PC-3 (cell line): ENCODE results near the gene APELA. TPM values are rescaled to one million over a fixed set of nuclear protein-coding genes. Genes with fewer than 3 reads are reported as not detected.

Experiments
- ATAC-seq: fragments of 200-7000 bp; cut with Tn5 transposase; 2 replicates; pipeline ENCODE4 v1.9.1; 2020; ENCODE audit warnings: mild to moderate bottlenecking, moderate library complexity
- BruUV-seq: library from RNA; stranded (reverse); fragments of 400-500 nt; replicated peaks from 2 replicates; lab custom pipeline; 2021; lab: Mats Ljungman, UMichigan
- CTCF ChIA-PET: fragments of 300-600 bp; sonication (Branson Sonifier 250); formaldehyde crosslinking; loops from one replicate; lab custom pipeline; 2022; ENCODE audit warnings: antibody characterized with exemption; lab: Charles Lee
- POLR2A ChIA-PET: fragments of 300-600 bp; sonication (Branson Sonifier 250); formaldehyde crosslinking; loops from one replicate; lab custom pipeline; 2022; ENCODE audit warnings: antibody characterized with exemption; ENCODE audit not compliant: unreplicated experiment; lab: Charles Lee
- DNase-seq: peaks from one replicate; pipeline ENCODE4 v3.0.0-alpha.2; 2015
- H2AFZ ChIP-seq: fragments of 300-600 bp; sonication (generic); 2 replicates; pipeline ENCODE4 v1.6.0; 2016; ENCODE audit warnings: antibody characterized with exemption, low read length
- H3F3A ChIP-seq: fragments of 300-600 bp; sonication (generic); one replicate; pipeline ENCODE4 v1.6.0; 2017; ENCODE audit warnings: antibody characterized with exemption, low read length, control low read depth, mild to moderate bottlenecking; ENCODE audit not compliant: unreplicated experiment
- H3K27ac ChIP-seq: fragments of 300-600 bp; sonication (generic); 2 replicates; pipeline ENCODE4 v1.5.1; 2016; ENCODE audit warnings: mild to moderate bottlenecking, low read length
- H3K27me3 ChIP-seq: fragments of 300-600 bp; sonication (generic); 2 replicates; pipeline ENCODE4 v1.6.1; 2016; ENCODE audit warnings: low read length, mixed read lengths
- H3K36me3 ChIP-seq: fragments of 300-600 bp; sonication (generic); 2 replicates; pipeline ENCODE4 v1.6.1; 2016; ENCODE audit warnings: low read depth, mixed run types, low read length, mixed read lengths
- H3K4me1 ChIP-seq: fragments of 300-600 bp; sonication (generic); 2 replicates; pipeline ENCODE4 v1.5.1; 2016; ENCODE audit warnings: low read length; ENCODE audit not compliant: insufficient read depth
- H3K4me2 ChIP-seq: fragments of 300-600 bp; sonication (generic); 2 replicates; pipeline ENCODE4 v1.6.0; 2016; ENCODE audit warnings: low read length
- H3K4me3 ChIP-seq: fragments of 300-600 bp; sonication (generic); 2 replicates; pipeline ENCODE4 v1.5.1; 2016; ENCODE audit warnings: mild to moderate bottlenecking, low read length, mixed read lengths
- H3K79me2 ChIP-seq: fragments of 300-600 bp; sonication (generic); 2 replicates; pipeline ENCODE4 v1.6.1; 2017; ENCODE audit warnings: low read length, mixed read lengths
- H3K9ac ChIP-seq: fragments of 300-600 bp; sonication (generic); 2 replicates; pipeline ENCODE4 v1.6.0; 2016; ENCODE audit warnings: mild to moderate bottlenecking, low read length
- H3K9me2 ChIP-seq: fragments of 300-600 bp; sonication (generic); replicated peaks from 2 replicates; pipeline ENCODE4 v1.6.1; 2016; ENCODE audit warnings: mixed run types, low read length, mixed read lengths
- H3K9me3 ChIP-seq: fragments of 300-600 bp; sonication (generic); 2 replicates; pipeline ENCODE4 v1.6.1; 2016; ENCODE audit warnings: low read length, mixed read lengths
- H4K20me1 ChIP-seq: fragments of 300-600 bp; sonication (generic); 2 replicates; pipeline ENCODE4 v1.6.1; 2016; ENCODE audit warnings: low read length, mixed read lengths
- EZH2 ChIP-seq: fragments of 300-600 bp; sonication (generic); IDR thresholded peaks from one replicate; pipeline ENCODE4 v1.6.1; 2017; ENCODE audit warnings: antibody characterized with exemption, mild to moderate bottlenecking, low read length; ENCODE audit not compliant: unreplicated experiment
- EZH2phosphoT487 ChIP-seq: fragments of 300-600 bp; sonication (generic); IDR thresholded peaks from 2 replicates; pipeline ENCODE4 v1.6.1; 2018; ENCODE audit warnings: mild to moderate bottlenecking, antibody characterized with exemption, low read length, borderline replicate concordance
- intact Hi-C: fragments of 100-400 bp; cut with micrococcal nuclease; formaldehyde crosslinking; loops from 2 replicates; pipeline ENCODE4 v1.9.0; 2023
- total RNA-seq: library from RNA; depleted of rRNA; stranded (reverse); fragments of >200 nt; gene quantifications from 2 replicates; pipeline ENCODE4 v1.2.3, GENCODE V29; 2014
- TF ChIP-seq, protein P1 (sequence below): fragments of 300-600 bp; sonication (generic); conservative IDR thresholded peaks from 2 replicates; pipeline ENCODE4 v1.5.1; 2017; ENCODE audit warnings: antibody characterized with exemption, low read depth, mild to moderate bottlenecking, low read length

Gene APELA
- total RNA-seq, 1 experiment from 2014 or later: not detected

DNA sequence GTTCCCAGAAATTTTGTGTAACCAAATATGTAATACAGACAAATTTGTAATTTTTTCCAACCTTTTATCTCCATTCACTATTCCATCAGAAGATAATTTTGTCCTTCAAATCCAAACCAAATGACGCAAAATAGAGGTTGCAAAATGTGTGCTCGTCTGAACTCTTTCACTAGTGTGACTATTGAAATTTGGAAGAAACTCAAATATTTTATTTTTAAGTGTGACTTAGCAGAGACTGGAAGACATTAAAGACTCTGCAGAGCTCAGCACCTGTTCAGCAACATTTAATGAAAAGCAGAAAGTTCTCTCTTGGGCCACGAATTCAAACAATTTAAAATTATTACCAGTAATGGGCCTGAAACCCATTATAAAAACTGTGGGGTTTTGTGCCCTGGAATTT, 30.0 kb upstream of the APELA start:
- no peaks in the 10 kb centered on the region for H3K9me2 ChIP-seq
- POLR2A ChIA-PET: no interaction called here
- BruUV-seq: no TSS peak

DNA sequence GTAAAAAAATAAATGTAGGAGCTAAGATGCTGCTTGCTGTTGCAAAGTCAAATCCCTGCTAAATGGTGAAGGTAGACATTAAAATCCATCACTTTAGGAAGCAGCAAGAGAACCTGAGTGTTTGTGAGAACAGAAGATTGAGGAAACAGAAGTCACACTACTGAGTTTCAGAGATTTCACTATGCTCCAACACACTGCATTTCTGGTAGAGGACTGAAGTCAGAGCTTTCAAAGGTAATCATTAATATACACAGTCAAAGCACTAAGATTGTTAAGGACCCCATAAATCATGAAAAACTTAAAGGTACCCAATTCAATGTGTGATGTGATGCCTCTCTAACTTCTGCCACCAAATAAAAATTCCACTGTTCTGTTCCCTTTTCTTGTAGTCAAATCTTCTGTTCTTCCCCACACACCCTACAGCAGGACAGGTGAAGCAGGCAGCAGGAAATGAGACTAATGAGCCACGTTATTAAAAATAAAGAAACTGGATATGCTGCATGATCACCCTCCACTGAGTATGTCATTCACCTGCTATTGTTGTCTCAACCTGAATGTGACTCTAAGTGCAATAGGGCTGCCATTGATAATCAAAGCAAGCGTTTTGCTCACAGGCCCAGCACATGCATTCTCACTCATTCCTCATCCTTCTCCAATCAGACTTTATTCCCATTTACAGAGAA, 28.9 kb upstream of the APELA start:
- Histone ChIP-seq H3K9ac (no peak overlapping the region), H3K27me3 (no peaks in the 10 kb centered on the region), H3K9me3 (no peaks in the 10 kb centered on the region), H3K79me2 (no peaks in the 10 kb centered on the region), H3K9me2 (no peaks in the 10 kb centered on the region), H3K4me2 (no peak overlapping the region), H3K27ac (no peak overlapping the region), H3K36me3 (no peaks in the 10 kb centered on the region), H3K4me1 (no peaks in the 10 kb centered on the region), H2AFZ (no peak overlapping the region), H4K20me1 (no peaks in the 10 kb centered on the region), H3F3A (no peaks in the 10 kb centered on the region), H3K4me3 (no peak overlapping the region)
- ATAC-seq: no peak
- intact Hi-C loops: no loop called here
- ChIA-PET CTCF (no interaction called here), POLR2A (no interaction called here)
- TF ChIP-seq, protein P1, sequence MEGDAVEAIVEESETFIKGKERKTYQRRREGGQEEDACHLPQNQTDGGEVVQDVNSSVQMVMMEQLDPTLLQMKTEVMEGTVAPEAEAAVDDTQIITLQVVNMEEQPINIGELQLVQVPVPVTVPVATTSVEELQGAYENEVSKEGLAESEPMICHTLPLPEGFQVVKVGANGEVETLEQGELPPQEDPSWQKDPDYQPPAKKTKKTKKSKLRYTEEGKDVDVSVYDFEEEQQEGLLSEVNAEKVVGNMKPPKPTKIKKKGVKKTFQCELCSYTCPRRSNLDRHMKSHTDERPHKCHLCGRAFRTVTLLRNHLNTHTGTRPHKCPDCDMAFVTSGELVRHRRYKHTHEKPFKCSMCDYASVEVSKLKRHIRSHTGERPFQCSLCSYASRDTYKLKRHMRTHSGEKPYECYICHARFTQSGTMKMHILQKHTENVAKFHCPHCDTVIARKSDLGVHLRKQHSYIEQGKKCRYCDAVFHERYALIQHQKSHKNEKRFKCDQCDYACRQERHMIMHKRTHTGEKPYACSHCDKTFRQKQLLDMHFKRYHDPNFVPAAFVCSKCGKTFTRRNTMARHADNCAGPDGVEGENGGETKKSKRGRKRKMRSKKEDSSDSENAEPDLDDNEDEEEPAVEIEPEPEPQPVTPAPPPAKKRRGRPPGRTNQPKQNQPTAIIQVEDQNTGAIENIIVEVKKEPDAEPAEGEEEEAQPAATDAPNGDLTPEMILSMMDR: no peak
- TF ChIP-seq EZH2phosphoT487: no peak
- no peak for TF ChIP-seq EZH2
- no peak for DNase-seq
- BruUV-seq: no TSS peak

More for the DNA sequence above, 30.0 kb upstream of the APELA start:
- H3K9me3 ChIP-seq: no peaks in the 10 kb centered on the region
- DNase-seq (no peak), ATAC-seq (no peak)
- CTCF ChIA-PET: no interaction called here
- no peak for TF ChIP-seq EZH2phosphoT487
- TF ChIP-seq EZH2: no peak
- TF ChIP-seq, protein P1: no peak
- H3K4me3 ChIP-seq: no peak overlapping the region
- no peaks in the 10 kb centered on the region for H3K27me3 ChIP-seq
- H3F3A ChIP-seq: no peaks in the 10 kb centered on the region
- H3K4me2 ChIP-seq: no peak overlapping the region
- no peaks in the 10 kb centered on the region for H3K36me3 ChIP-seq
- no peaks in the 10 kb centered on the region for H3K79me2 ChIP-seq
- intact Hi-C loops: no loop called here
- no peak overlapping the region for H3K27ac ChIP-seq
- no peak overlapping the region for H2AFZ ChIP-seq
- H4K20me1 ChIP-seq: no peaks in the 10 kb centered on the region
- no peak overlapping the region for H3K9ac ChIP-seq
- H3K4me1 ChIP-seq: no peaks in the 10 kb centered on the region

DNA sequence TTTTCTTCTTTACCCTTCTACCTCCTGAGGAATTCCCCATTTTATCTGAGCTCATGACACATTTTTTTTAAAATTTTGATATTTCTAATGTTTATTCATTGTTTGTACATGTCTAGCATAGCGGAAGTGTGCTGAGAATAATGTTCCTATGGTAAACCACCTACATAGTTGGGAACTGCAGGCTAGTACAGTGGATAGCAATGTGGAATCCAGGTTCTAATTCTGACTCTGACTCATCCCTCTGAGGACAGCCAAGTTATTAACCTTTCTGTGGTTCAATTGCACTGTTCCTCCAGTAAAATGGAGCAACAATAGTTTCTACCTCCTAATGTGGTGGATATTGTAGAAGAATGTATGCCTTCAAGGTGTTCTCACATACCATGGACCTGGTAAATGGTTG, 20.6 kb upstream of the APELA start:
- no TSS peak for BruUV-seq
- Histone ChIP-seq H3K27me3 (no peaks in the 10 kb centered on the region), H3K4me1 (no peaks in the 10 kb centered on the region), H3K27ac (no peak overlapping the region), H3K9me3 (no peaks in the 10 kb centered on the region), H3K79me2 (no peaks in the 10 kb centered on the region), H3K4me2 (no peak overlapping the region), H3K9ac (no peak overlapping the region), H3F3A (no peaks in the 10 kb centered on the region), H3K9me2 (no peaks in the 10 kb centered on the region), H2AFZ (no peak overlapping the region), H3K4me3 (no peak overlapping the region), H3K36me3 (no peaks in the 10 kb centered on the region), H4K20me1 (no peaks in the 10 kb centered on the region)
- TF ChIP-seq EZH2phosphoT487 (no peak), EZH2 (no peak)
- TF ChIP-seq, protein P1: no peak
- intact Hi-C loops: no loop called here
- ChIA-PET CTCF (no interaction called here), POLR2A (no interaction called here)
- ATAC-seq (no peak), DNase-seq (no peak)
